ENCODE measurements around the gene GJA3.

GJA3 gene

DNA sequence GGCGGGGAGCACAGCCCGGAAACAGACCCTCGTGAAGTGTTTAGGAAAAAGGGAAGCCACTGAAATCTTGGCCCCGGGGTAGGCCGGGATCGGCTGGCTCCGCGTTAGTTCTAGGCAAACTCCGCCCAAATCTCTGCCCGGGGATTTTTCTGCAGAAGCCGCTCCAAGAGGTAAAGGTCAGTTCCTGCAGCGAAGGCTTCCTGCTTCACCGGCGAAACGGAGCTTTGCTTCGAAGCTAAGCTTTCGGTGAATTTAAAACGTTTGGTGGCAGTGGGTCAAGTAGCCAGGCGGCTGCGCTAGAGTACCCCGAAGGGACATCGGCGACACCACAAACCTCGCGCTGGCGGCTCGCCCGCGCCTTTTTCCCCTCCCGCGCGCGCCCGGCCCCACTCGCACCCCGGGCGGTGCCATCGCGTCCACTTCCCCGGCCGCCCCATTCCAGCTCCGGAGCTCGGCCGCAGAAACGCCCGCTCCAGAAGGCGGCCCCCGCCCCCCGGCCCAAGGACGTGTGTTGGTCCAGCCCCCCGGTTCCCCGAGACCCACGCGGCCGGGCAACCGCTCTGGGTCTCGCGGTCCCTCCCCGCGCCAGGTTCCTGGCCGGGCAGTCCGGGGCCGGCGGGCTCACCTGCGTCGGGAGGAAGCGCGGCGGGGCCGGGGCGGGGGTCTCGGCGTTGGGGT, 31.4 kb upstream of the GJA3 start:
- peak overlapping the region; percentile 40 for H3K4me3 ChIP-seq (ENCODE audit: extremely low read depth, insufficient read depth, low read length, poor library complexity, severe bottlenecking)
- H3K4me1 ChIP-seq (ENCODE audit: control insufficient read depth, insufficient read depth, low read length, poor library complexity, severe bottlenecking): peaks cover 17% of the 10 kb centered on the region
- no peaks in the 10 kb centered on the region for H3K9me3 ChIP-seq (ENCODE audit: control insufficient read depth, low read length)
- no peaks in the 10 kb centered on the region for H3K36me3 ChIP-seq (ENCODE audit: control insufficient read depth, insufficient read depth, low read length)
- no peak overlapping the region for H3K27ac ChIP-seq (ENCODE audit: low read depth, low read length, severe bottlenecking)
- 0 to 1% methylated on average over 60 to 64 of the region's 73 CpGs for WGBS, 2 experiments (ENCODE audit: insufficient coverage in 2 of 2)

DNA sequence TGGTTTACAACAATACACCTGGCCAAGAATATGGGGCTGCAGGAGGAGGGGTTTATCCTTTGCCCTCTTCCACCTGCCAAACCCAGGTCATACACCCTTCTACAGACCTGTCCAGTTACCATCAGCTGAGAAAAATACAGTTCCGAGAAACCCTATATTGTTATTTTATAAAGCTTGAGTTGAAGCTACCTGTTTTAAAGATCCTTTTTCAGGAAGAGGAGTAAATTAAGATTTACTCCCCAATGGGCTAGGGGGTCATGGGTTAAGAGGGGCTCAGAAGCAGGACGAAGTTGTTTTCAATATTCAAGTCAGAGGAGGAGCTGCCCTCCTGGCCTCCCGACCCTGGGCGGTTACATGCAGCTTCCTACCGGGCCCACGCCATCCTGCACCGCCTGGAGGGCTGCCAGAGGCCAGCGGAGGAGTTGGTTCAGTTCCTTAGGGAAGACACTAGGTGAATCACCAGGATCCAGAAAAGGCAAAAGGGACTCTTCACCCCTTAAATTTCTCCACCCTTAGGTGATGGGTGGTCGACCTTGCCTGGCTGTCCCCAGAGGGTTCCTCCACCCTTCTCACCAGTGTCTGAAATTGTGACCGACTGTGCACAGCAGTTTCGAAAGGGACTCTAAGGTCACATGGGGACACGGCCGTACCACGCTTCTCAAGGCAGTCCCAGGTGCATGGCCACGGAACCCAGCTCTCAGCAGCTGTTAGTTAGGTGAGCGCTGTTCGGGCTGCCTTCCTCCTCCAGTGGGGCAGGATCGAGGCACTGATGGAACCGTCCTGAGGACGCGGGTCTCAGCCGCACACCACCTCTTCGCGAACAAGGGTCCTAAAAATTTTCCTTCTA, 30.7 kb upstream of the GJA3 start:
- Histone ChIP-seq H3K4me3 (ENCODE audit: extremely low read depth, insufficient read depth, low read length, poor library complexity, severe bottlenecking) (peak overlapping the region; percentile 40), H3K9me3 (ENCODE audit: control insufficient read depth, low read length) (no peaks in the 10 kb centered on the region), H3K36me3 (ENCODE audit: control insufficient read depth, insufficient read depth, low read length) (no peaks in the 10 kb centered on the region), H3K27ac (ENCODE audit: low read depth, low read length, severe bottlenecking) (no peak overlapping the region), H3K4me1 (ENCODE audit: control insufficient read depth, insufficient read depth, low read length, poor library complexity, severe bottlenecking) (peaks cover 17% of the 10 kb centered on the region)
- WGBS, 2 experiments (ENCODE audit: insufficient coverage in 2 of 2): 21 to 28% methylated on average over 16 to 22 of the region's 24 CpGs

DNA sequence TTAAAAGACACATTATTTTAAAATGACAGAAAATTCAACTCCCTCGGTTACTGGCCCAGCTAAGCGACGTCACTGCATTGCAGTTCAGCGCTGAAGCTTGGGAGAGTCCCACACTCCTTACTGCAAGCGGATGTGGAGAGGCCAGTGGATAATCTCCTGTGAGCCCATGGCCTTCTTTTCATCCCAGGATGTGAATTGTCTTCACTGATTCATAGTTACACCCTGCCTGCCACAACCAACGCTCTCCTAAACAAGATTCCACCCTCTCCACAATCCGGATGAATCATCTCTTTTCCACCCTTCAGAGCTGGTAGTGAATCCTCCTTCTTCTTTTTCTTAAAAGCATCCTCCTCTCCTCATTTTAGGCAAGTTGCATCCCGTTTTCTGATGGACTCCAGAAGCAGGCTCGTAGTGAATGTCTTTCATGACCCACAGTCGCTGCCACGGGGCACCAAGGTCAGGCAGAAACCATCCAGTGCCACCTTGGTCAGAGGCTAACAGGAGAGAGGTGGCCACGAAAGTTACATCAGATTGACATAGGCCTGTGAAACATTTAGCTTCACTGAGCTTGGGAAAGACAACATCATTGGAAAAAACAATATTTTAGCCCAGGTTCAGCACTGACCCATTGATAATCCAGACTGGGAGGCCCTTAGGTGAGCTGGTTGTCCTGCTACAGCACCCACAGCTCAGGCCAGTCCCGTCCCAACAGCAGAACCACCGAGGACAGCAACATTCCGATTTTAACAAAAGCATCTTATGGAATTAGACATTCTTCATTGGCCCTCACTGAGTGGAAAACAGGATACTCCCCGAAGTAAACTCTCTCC, 29.8 kb upstream of the GJA3 start:
- H3K9me3 ChIP-seq (ENCODE audit: control insufficient read depth, low read length): no peaks in the 10 kb centered on the region
- 82 to 85% methylated on average over 14 to 15 of the region's 16 CpGs for WGBS, 2 experiments (ENCODE audit: insufficient coverage in 2 of 2)
- H3K36me3 ChIP-seq (ENCODE audit: control insufficient read depth, insufficient read depth, low read length): no peaks in the 10 kb centered on the region
- H3K27ac ChIP-seq (ENCODE audit: low read depth, low read length, severe bottlenecking): no peak overlapping the region
- H3K4me1 ChIP-seq (ENCODE audit: control insufficient read depth, insufficient read depth, low read length, poor library complexity, severe bottlenecking): peaks cover 17% of the 10 kb centered on the region
- no peak overlapping the region for H3K4me3 ChIP-seq (ENCODE audit: extremely low read depth, insufficient read depth, low read length, poor library complexity, severe bottlenecking)

DNA sequence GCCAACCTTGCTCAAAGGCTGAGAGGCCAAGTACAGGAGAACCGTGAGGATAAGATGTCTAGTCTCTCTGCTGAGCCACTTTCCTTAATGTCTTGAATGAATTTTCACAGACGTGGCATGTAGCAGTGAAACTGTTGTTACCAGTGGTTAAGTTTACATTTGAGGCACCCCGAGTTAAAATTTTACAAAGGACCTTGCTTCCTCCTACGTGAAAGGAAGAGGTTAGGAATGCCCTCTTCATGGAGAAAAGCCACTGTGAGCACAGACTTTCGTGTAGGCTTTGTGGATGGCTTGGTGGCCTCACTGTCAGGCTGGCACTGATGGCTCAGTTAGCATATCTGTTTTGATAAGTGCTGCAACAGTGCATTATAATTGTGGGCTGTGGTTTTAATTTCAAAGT, 29.2 kb upstream of the GJA3 start:
- WGBS, 2 experiments (ENCODE audit: insufficient coverage in 2 of 2): 84 to 97% methylated on average over 5 of the region's 5 CpGs
- Histone ChIP-seq H3K4me3 (ENCODE audit: extremely low read depth, insufficient read depth, low read length, poor library complexity, severe bottlenecking) (no peak overlapping the region), H3K9me3 (ENCODE audit: control insufficient read depth, low read length) (no peaks in the 10 kb centered on the region), H3K36me3 (ENCODE audit: control insufficient read depth, insufficient read depth, low read length) (no peaks in the 10 kb centered on the region), H3K27ac (ENCODE audit: low read depth, low read length, severe bottlenecking) (no peak overlapping the region), H3K4me1 (ENCODE audit: control insufficient read depth, insufficient read depth, low read length, poor library complexity, severe bottlenecking) (peaks cover 17% of the 10 kb centered on the region)

DNA sequence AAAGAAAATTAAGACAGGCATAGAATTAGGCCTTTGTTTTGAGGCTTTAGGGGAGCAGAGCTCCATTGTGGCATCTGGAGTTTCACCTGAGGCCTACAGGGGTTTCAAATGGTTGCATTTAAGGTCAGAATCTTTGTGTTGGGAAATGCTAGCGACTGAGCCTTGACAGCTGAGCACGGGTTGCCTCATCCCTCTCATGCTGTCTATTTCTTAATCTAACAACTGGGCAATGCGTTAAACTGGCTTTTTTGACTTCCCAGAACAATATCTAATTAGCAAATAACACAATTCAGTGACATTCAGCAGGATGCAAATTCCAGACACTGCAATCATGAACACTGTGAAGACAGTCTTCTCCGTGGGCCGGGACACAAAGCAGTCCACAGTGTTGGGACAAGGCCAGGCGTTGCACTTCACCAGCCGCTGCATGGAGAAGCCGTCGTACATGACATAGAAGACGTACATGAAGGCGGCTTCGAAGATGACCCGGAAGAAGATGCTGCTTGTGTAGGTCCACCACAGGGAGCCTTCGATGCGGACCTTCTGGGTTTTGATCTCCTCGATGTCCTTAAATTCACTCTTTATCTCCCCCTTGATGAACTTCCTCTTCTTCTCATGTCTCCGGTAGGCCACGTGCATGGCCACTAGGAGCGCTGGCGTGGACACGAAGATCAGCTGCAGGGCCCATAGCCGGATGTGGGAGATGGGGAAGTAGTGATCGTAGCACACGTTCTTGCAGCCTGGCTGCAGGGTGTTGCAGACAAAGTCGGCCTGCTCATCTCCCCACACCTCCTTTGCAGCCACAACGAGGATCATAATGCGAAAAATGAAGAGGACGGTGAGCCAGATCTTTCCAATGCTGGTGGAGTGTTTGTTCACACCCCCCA, 28.1 kb upstream of the GJA3 start:
- Histone ChIP-seq H3K9me3 (ENCODE audit: control insufficient read depth, low read length) (no peaks in the 10 kb centered on the region), H3K27ac (ENCODE audit: low read depth, low read length, severe bottlenecking) (no peak overlapping the region), H3K4me1 (ENCODE audit: control insufficient read depth, insufficient read depth, low read length, poor library complexity, severe bottlenecking) (peaks cover 17% of the 10 kb centered on the region), H3K36me3 (ENCODE audit: control insufficient read depth, insufficient read depth, low read length) (no peaks in the 10 kb centered on the region), H3K4me3 (ENCODE audit: extremely low read depth, insufficient read depth, low read length, poor library complexity, severe bottlenecking) (no peak overlapping the region)
- WGBS, 2 experiments (ENCODE audit: insufficient coverage in 2 of 2): 92 to 97% methylated on average over 20 to 25 of the region's 28 CpGs

DNA sequence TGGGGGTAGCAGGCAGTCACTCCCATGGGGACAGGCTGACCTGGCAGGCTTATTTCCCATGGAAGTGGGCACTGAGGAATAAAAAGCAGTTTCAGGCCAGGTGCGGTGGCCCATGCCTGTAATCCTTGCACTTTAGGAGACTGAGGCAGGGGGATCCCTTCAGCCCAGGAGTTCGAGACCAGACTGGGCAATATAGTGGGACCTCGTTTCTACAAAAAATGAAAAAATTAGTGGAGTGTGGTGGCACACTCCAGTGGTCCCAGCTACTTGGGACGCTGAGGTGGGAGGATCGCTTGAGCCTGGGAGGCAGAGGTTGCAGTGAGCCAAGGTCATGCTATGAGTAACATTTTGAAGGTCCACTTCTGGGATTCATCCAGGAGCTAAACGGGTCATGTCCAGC, 25.9 kb upstream of the GJA3 start:
- no peaks in the 10 kb centered on the region for H3K9me3 ChIP-seq (ENCODE audit: control insufficient read depth, low read length)
- 82 to 83% methylated on average over 6 of the region's 6 CpGs for WGBS, 2 experiments (ENCODE audit: insufficient coverage in 2 of 2)
- no peak overlapping the region for H3K27ac ChIP-seq (ENCODE audit: low read depth, low read length, severe bottlenecking)

DNA sequence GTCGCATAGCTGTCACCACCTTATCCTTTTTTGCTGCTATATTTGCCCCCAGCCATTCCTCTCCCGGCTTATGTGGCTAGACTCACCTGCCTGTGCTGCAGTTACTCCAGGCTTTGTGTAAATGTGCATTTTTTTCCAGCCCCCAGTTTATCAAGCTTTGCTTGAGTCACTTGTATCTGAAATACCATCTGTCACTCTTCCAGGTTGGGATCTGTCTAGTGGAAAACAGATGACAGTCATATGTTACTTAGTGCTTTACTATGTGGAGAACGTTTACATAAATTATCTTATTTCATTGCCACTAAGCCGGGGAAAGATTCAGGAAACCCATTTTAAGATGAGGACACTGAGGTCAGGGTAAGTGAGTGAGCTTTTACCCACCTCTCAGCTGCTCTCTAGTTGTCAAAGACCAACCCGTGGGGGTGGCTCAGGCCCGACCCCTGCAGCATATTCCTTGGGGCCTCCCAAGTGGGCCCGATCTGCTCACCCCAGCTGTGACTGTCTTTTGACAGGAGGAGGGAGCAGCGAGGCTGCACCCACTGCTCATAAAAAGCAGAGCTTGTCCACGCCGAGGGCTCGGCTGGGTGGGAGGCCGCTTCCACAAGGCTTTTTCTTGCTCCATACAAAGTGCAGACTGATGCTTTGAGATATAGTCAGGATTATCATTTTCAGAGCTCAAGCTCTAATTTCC, 24.7 kb upstream of the GJA3 start:
- 77 to 89% methylated on average over 7 to 10 of the region's 12 CpGs for WGBS, 2 experiments (ENCODE audit: insufficient coverage in 2 of 2)

More for the DNA sequence above, 25.9 kb upstream of the GJA3 start:
- Histone ChIP-seq H3K4me3 (ENCODE audit: extremely low read depth, insufficient read depth, low read length, poor library complexity, severe bottlenecking) (no peak overlapping the region), H3K36me3 (ENCODE audit: control insufficient read depth, insufficient read depth, low read length) (no peaks in the 10 kb centered on the region), H3K4me1 (ENCODE audit: control insufficient read depth, insufficient read depth, low read length, poor library complexity, severe bottlenecking) (peaks cover 2% of the 10 kb centered on the region)

DNA sequence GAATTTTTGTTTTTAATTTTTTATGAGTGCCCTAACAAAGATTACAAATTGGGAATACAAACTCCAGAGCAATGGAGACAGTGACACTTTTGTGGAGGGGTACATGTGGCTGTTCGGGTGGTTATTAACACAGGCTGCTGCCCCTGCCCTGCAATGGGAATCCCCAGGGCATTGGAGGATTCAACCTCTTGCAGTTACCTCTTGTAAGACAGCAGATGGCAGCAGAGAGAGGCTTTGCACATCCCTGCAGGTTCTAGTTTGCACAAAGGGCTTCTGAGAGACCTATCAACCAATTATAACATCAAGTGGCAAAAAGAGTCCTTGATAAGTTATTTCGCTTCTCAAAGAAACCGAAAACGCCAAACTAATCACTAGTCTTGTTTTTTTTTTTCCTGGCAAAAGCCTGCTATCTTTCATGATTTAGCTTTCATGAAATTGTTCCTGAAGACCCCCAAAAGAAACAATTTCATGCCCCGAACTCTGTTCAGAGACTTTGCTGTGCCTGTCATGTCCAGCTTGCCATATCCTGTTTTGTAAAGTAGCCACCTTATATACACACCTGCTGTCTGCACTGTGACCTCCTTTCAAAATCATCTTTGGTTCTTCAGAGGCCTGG, 21.5 kb upstream of the GJA3 start:
- Histone ChIP-seq H3K27ac (ENCODE audit: low read depth, low read length, severe bottlenecking) (no peak overlapping the region), H3K36me3 (ENCODE audit: control insufficient read depth, insufficient read depth, low read length) (no peaks in the 10 kb centered on the region), H3K4me3 (ENCODE audit: extremely low read depth, insufficient read depth, low read length, poor library complexity, severe bottlenecking) (no peak overlapping the region), H3K4me1 (ENCODE audit: control insufficient read depth, insufficient read depth, low read length, poor library complexity, severe bottlenecking) (no peaks in the 10 kb centered on the region), H3K9me3 (ENCODE audit: control insufficient read depth, low read length) (no peaks in the 10 kb centered on the region)
- WGBS, 2 experiments (ENCODE audit: insufficient coverage in 2 of 2): 17 to 29% methylated on average over 5 of the region's 5 CpGs

More for the DNA sequence above, 24.7 kb upstream of the GJA3 start:
- H3K27ac ChIP-seq (ENCODE audit: low read depth, low read length, severe bottlenecking): no peak overlapping the region
- H3K36me3 ChIP-seq (ENCODE audit: control insufficient read depth, insufficient read depth, low read length): no peaks in the 10 kb centered on the region
- no peak overlapping the region for H3K4me3 ChIP-seq (ENCODE audit: extremely low read depth, insufficient read depth, low read length, poor library complexity, severe bottlenecking)
- no peaks in the 10 kb centered on the region for H3K4me1 ChIP-seq (ENCODE audit: control insufficient read depth, insufficient read depth, low read length, poor library complexity, severe bottlenecking)
- no peaks in the 10 kb centered on the region for H3K9me3 ChIP-seq (ENCODE audit: control insufficient read depth, low read length)

DNA sequence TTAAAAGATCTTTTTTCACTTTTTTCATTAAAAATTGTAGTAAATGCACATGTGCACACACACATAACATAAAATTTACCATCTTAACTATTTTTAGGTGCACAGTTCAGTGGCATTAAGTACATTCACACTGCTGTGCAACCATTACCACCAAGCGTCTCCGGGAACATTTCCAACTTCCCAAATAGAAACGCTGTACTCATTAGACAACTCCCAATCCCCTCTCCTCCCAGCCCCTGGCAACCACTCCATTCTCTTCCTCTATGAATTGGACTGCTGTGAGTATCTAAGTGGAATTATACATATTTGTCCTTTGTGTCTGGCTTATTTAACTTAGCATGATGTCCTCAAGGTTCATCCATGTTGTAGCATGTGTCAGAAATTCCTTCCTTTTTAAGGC, 20.3 kb upstream of the GJA3 start:
- WGBS, 2 experiments (ENCODE audit: insufficient coverage in 2 of 2): 89 to 96% methylated on average over 3 of the region's 3 CpGs

More for the DNA sequence above, 20.3 kb upstream of the GJA3 start:
- Histone ChIP-seq H3K4me3 (ENCODE audit: extremely low read depth, insufficient read depth, low read length, poor library complexity, severe bottlenecking) (no peak overlapping the region), H3K27ac (ENCODE audit: low read depth, low read length, severe bottlenecking) (no peak overlapping the region), H3K9me3 (ENCODE audit: control insufficient read depth, low read length) (no peaks in the 10 kb centered on the region), H3K36me3 (ENCODE audit: control insufficient read depth, insufficient read depth, low read length) (no peaks in the 10 kb centered on the region), H3K4me1 (ENCODE audit: control insufficient read depth, insufficient read depth, low read length, poor library complexity, severe bottlenecking) (no peaks in the 10 kb centered on the region)
